Right atrium auricular region (tissue), 2 donors: ENCODE measurements around the gene HLA-DMB. TPM values are rescaled to one million over a fixed set of nuclear protein-coding genes. Genes with fewer than 3 reads are reported as not detected.

Source experiments
- DNase-seq: peaks from one replicate; pipeline ENCODE4 v3.0.0-alpha.2; 2019; ENCODE audit warnings: low spot score
- H3K27ac ChIP-seq, 2 donors: fragments of 200-600 bp; sonication (generic); 1 replicate in 1 of 2; 2 replicates in 1 of 2; pipeline ENCODE4 v1.5.1; 2016 to 2019
- H3K27me3 ChIP-seq, 2 donors: fragments of 200-600 bp; sonication (generic); one replicate each; pipeline versions ENCODE4 v1.5.1 to v1.6.0; 2017 to 2019
- H3K36me3 ChIP-seq: fragments of 200-600 bp; sonication (generic); one replicate; pipeline ENCODE4 v1.5.1; 2016
- H3K4me1 ChIP-seq, 2 donors: fragments of 200-600 bp; sonication (generic); one replicate each; pipeline versions ENCODE4 v1.5.1 to v1.6.0; 2017 to 2019
- H3K4me3 ChIP-seq, 2 donors: fragments of 200-600 bp; sonication (generic); 1 replicate in 1 of 2; 2 replicates in 1 of 2; pipeline ENCODE4 v1.5.1; 2017 to 2019; ENCODE audit warnings: mild to moderate bottlenecking in 1 of 2, moderate library complexity in 1 of 2
- H3K9me3 ChIP-seq, 2 donors: fragments of 200-600 bp; sonication (generic); one replicate each; pipeline ENCODE4 v1.5.1; 2019
- CTCF ChIP-seq, 2 donors: fragments of 200-600 bp; sonication (generic); IDR thresholded peaks; one replicate each; pipeline ENCODE4 v1.5.1; 2019; ENCODE audit warnings: antibody characterized with exemption in 2 of 2
- total RNA-seq, 2 donors: library from RNA; depleted of rRNA; stranded (reverse); fragments of >200 nt; gene quantifications; one replicate each; pipeline ENCODE4 v1.1.0, GENCODE V29; 2016

The HLA-DMB gene
- total RNA-seq, 2 donors from 2014 or later, result 3.6 to 12.9 TPM

GRCh38 chr6:32977272-32977952 is 36.6 kb upstream of the HLA-DMB start:
- Histone ChIP-seq H3K27me3 (no peaks in the 10 kb centered on the region), H3K27ac (no peak overlapping the region), H3K36me3 (peaks cover 93% of the 10 kb centered on the region), H3K9me3 (no peaks in the 10 kb centered on the region), H3K4me3 (no peak overlapping the region), H3K4me1 (peaks cover 3 to 51% of the 10 kb centered on the region in 2 donors)
- TF ChIP-seq CTCF (IDR thresholded peaks at IDR 0.05), result no peak
- no peak for DNase-seq

DNA sequence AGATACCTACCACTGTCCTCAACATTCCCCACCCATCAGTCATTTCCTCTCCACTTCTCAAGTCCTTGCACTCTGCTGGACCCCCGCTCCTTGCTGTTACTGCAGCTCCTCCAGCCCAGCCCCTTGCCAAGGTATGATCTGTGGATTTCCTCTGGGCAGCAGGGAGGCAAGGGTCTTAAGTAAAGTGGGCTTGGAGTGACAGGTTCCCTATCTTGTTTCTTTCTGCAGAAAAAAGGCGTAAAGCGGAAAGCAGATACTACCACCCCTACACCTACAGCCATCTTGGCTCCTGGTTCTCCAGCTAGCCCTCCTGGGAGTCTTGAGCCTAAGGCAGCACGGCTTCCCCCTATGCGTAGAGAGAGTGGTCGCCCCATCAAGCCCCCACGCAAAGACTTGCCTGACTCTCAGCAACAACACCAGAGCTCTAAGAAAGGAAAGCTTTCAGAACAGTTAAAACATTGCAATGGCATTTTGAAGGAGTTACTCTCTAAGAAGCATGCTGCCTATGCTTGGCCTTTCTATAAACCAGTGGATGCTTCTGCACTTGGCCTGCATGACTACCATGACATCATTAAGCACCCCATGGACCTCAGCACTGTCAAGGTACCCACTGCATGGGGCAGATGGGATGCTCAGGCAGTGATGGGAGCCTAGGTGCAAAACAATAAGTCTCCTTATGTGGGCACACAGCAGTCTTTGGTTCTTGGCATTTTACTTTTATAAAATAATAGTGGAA is 35.7 kb upstream of the HLA-DMB start:
- Histone ChIP-seq H3K27me3 (no peaks in the 10 kb centered on the region), H3K36me3 (peaks cover 92% of the 10 kb centered on the region), H3K4me1 (peaks cover 3 to 49% of the 10 kb centered on the region in 2 donors), H3K27ac (no peak overlapping the region), H3K9me3 (no peaks in the 10 kb centered on the region), H3K4me3 (no peak overlapping the region)
- TF ChIP-seq CTCF (IDR thresholded peaks at IDR 0.05), result no peak
- DNase-seq, result no peak

DNA sequence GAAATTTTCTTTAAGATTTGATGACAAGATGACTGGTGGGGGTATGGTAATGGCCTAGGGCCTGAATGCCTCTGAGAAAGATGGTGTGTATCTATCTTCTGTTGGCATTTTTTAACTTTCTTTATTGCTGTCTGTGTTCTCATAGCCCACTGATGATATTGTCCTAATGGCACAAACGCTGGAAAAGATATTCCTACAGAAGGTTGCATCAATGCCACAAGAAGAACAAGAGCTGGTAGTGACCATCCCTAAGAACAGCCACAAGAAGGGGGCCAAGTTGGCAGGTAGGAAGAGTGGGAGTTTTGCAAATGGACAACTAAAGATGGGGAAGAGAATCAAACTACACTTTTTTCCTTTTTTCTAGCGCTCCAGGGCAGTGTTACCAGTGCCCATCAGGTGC is 35.1 kb upstream of the HLA-DMB start:
- no peak overlapping the region for H3K4me3 ChIP-seq
- no peak for TF ChIP-seq CTCF (IDR thresholded peaks at IDR 0.05)
- no peak for DNase-seq
- no peaks in the 10 kb centered on the region for H3K27me3 ChIP-seq
- peaks cover 3 to 47% of the 10 kb centered on the region in 2 donors for H3K4me1 ChIP-seq
- H3K36me3 ChIP-seq, result peaks cover 86% of the 10 kb centered on the region
- H3K9me3 ChIP-seq, result no peaks in the 10 kb centered on the region
- H3K27ac ChIP-seq, result no peak overlapping the region

DNA sequence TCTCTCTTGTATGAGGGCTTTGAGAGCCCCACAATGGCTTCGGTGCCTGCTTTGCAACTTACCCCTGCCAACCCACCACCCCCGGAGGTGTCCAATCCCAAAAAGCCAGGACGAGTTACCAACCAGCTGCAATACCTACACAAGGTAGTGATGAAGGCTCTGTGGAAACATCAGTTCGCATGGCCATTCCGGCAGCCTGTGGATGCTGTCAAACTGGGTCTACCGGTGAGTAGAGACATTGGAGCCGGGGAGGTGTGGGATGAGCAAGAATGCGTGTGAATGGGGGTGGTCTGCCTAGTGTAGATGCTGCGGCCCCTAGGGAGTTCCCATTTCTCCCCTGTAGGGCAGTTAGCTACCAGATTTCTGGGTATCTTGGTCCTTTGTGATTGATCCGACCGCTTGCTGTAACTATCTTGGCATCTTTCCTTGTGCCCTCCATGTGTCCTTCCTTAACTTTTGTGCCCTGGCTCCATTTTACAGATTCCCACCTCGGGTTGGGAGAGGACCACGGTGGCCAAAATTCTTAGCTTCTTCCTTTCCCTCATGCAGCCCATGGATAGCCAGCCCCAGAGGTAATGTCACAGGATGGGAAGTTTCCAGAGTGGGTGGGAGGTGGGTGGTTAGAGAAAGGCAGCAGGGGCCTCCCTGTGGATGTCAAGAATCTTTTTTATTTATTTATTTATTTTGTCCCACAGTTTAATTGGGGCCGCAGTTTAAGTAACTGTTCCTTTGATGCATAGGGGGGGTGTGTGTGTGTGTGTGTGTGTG is 33.9 kb upstream of the HLA-DMB start:
- H3K4me3 ChIP-seq, result peak overlapping the region; percentile 75 to 96
- no peaks in the 10 kb centered on the region for H3K9me3 ChIP-seq
- H3K4me1 ChIP-seq, result peaks cover 3 to 43% of the 10 kb centered on the region in 2 donors
- no peaks in the 10 kb centered on the region for H3K27me3 ChIP-seq
- DNase-seq, result no peak
- H3K27ac ChIP-seq, result peak overlapping the region in 1 of 2 donors; percentile 100
- no peak for TF ChIP-seq CTCF (IDR thresholded peaks at IDR 0.05)
- H3K36me3 ChIP-seq, result peaks cover 75% of the 10 kb centered on the region

- Histone ChIP-seq H3K27me3 (no peaks in the 10 kb centered on the region), H3K27ac (peak overlapping the region in 1 of 2 donors; percentile 100), H3K4me1 (peaks cover 3 to 43% of the 10 kb centered on the region in 2 donors), H3K4me3 (peak overlapping the region; percentile 75 to 96), H3K9me3 (no peaks in the 10 kb centered on the region), H3K36me3 (peaks cover 67% of the 10 kb centered on the region)
- no peak for TF ChIP-seq CTCF (IDR thresholded peaks at IDR 0.05)
- no peak for DNase-seq
Measured at GRCh38 chr6:32974016-32974333, 33.1 kb upstream of the HLA-DMB start.
